Heart left ventricle (tissue), 16 donors: ENCODE data around the gene TRIM71. TPM values are rescaled to one million over a fixed set of nuclear protein-coding genes. Genes with fewer than 3 reads are reported as not detected.

Experiments used
- ATAC-seq, 4 donors: fragments of 200-7000 bp; cut with Tn5 transposase; one replicate each; pipeline ENCODE4 v1.9.1; 2020 to 2022; ENCODE audit warnings: moderate library complexity in 4 of 4, mild to moderate bottlenecking in 3 of 4, moderate number of reproducible peaks in 1 of 4
- DNase-seq, 5 donors: peaks; one replicate each; pipeline ENCODE4 v3.0.0-alpha.2; 2020
- H3K27ac ChIP-seq, 12 donors: fragments of 200-600 bp; sonication (generic) in 4 of 12; one replicate each; pipeline versions ENCODE4 v1.5.0 to v1.8.0; 2016 to 2022; ENCODE audit warnings: mild to moderate bottlenecking in 2 of 12
- H3K27me3 ChIP-seq, 9 donors: fragments of 200-600 bp; sonication (generic) in 2 of 9; one replicate each; pipeline versions ENCODE4 v1.5.1 to v1.8.0; 2016 to 2022; ENCODE audit warnings: mild to moderate bottlenecking in 3 of 9
- H3K36me3 ChIP-seq, 9 donors: fragments of 200-600 bp; sonication (generic) in 2 of 9; one replicate each; pipeline versions ENCODE4 v1.5.0 to v1.8.0; 2018 to 2022; ENCODE audit warnings: mild to moderate bottlenecking in 2 of 9
- H3K4me1 ChIP-seq, 12 donors: fragments of 200-600 bp; sonication (generic) in 4 of 12; one replicate each; pipeline versions ENCODE4 v1.5.0 to v1.8.0; 2016 to 2022; ENCODE audit warnings: mild to moderate bottlenecking in 3 of 12
- H3K4me3 ChIP-seq, 12 donors: fragments of 200-600 bp; sonication (generic) in 4 of 12; one replicate each; pipeline versions ENCODE4 v1.5.0 to v1.8.0; 2017 to 2022; ENCODE audit warnings: mild to moderate bottlenecking in 9 of 12, moderate library complexity in 4 of 12
- H3K9me3 ChIP-seq, 12 donors: fragments of 200-600 bp; sonication (generic) in 4 of 12; one replicate each; pipeline versions ENCODE4 v1.5.0 to v1.8.0; 2016 to 2022; ENCODE audit warnings: mild to moderate bottlenecking in 1 of 12
- POLR2A ChIP-seq, 2 donors: fragments of 450-650 bp; IDR thresholded peaks; one replicate each; pipeline ENCODE4 v1.6.1; 2017; ENCODE audit warnings: antibody characterized with exemption in 2 of 2, mild to moderate bottlenecking in 2 of 2, moderate library complexity in 2 of 2
- WGBS, 4 donors: extraction: QIAGEN DNeasy Blood & Tissue Kit in 2 of 4; methylation state at CpG; one replicate each; pipeline versions ENCODE4 v1.1.5 to v1.1.7; 2013 to 2018; 5-methylcytosine and 5-hydroxymethylcytosine counted together
- intact Hi-C, 10 donors: fragments of 100-400 bp; cut with DNase I; formaldehyde crosslinking; loops; one replicate each; pipeline versions ENCODE4 v1.11.1 to v1.14.2; 2022
- polyA plus RNA-seq, 2 donors: library from polyadenylated mRNA; stranded (reverse); fragments of 200-250 nt; gene quantifications; one replicate each; pipeline ENCODE4 v1.2.3, GENCODE V29; 2013
- total RNA-seq, 9 donors: library from RNA; depleted of rRNA in 2 of 9; stranded (reverse); fragments of >200 nt in 2 of 9; fragmentation: NEBNext Ultra II Directional in 3 of 9; extraction: Animal tissue kit (Norgen Biotek cat#: 25700) in 3 of 9; gene quantifications; one replicate each; pipeline versions ENCODE4 v1.1.0 to v1.2.4, GENCODE V29; 2016 to 2023
- TF ChIP-seq, protein P1 (sequence below), 12 donors: fragments of 200-600 bp; sonication (generic) in 4 of 12; IDR thresholded peaks; one replicate each; pipeline versions ENCODE4 v1.5.0 to v1.8.0; 2018 to 2022; ENCODE audit warnings: antibody characterized with exemption in 12 of 12, mild to moderate bottlenecking in 5 of 12
- donor health status: ischemic (EF 13 %, LVEDD 7.1; RV severe dilation, severe dysfunction).
- donor health status: healthy with polysubstance abuse.
- donor health status: DM: no; HTN: yes; CAD: no.
- donor health status: DM: no; HTN: no; CAD: no.
- donor health status: ischemic (EF 25% LVEDD 6.9; RV normal size, moderate dysfunction).
- donor health status: ischemic (EF 25% LVEDD 5.7; RV mildly dilated, moderate dysfunction).
- donor health status: healthy.
- donor health status: DM: yes; HTN: yes; CAD: no.
- donor health status: ischemic (EF 35%, LVEDD 5.7; RV mildly dilated, moderate dysfunction).
- donor health status: nonischemic (EF 11% LVEDD 7.7; RV severe dilation, severe dysfunction).
- donor health status: DM: yes; HTN: yes; CAD: no.
- donor health status: PGD.
- donor health status: ischemic (EF 29% LVEDD 5.4; RV normal size, mild dysfunction).
- donor health status: nonischemic (EF 23%, LVEDD 6.1; RV moderate dilation, normal function).

Gene TRIM71
- total and polyA plus RNA-seq, 11 donors, result 0.05 TPM; not detected in 9

DNA sequence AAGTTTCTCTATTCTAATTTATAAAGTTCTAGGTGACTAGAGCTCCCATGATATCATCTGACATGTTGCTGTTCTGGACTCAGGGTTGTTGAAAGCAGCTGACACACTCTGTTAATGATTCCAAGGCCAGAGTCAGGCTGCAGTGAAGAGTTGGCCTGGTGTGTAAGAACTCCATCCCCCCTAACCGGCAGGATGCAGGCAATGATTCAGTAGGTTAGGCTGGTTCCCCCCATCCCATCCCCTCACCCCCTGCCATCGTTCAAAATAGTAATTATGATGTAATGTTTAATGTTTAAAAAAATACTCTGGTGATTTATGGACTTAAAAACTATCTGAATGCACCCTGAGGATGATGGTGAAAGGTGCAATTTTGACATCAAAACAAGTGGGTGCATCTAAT is 4.6 kb upstream of the TRIM71 start:
- H3K9me3 ChIP-seq, result no peaks in the 10 kb centered on the region
- H3K4me1 ChIP-seq, result peaks cover 0 to 28% (median 7%) of the 10 kb centered on the region in 12 donors
- peaks cover 10 to 28% (median 16%) of the 10 kb centered on the region in 9 donors for H3K27me3 ChIP-seq
- ATAC-seq (peak in 1 of 4 donors; percentile 30), DNase-seq (no peak)
- no peaks in the 10 kb centered on the region for H3K36me3 ChIP-seq
- H3K27ac ChIP-seq, result no peak overlapping the region
- TF ChIP-seq, protein P1, sequence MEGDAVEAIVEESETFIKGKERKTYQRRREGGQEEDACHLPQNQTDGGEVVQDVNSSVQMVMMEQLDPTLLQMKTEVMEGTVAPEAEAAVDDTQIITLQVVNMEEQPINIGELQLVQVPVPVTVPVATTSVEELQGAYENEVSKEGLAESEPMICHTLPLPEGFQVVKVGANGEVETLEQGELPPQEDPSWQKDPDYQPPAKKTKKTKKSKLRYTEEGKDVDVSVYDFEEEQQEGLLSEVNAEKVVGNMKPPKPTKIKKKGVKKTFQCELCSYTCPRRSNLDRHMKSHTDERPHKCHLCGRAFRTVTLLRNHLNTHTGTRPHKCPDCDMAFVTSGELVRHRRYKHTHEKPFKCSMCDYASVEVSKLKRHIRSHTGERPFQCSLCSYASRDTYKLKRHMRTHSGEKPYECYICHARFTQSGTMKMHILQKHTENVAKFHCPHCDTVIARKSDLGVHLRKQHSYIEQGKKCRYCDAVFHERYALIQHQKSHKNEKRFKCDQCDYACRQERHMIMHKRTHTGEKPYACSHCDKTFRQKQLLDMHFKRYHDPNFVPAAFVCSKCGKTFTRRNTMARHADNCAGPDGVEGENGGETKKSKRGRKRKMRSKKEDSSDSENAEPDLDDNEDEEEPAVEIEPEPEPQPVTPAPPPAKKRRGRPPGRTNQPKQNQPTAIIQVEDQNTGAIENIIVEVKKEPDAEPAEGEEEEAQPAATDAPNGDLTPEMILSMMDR (IDR thresholded peaks at IDR 0.05), result no peak
- TF ChIP-seq POLR2A (IDR thresholded peaks at IDR 0.05), result no peak
- intact Hi-C loops, result no loop called here
- 10 to 24% (median 23%) methylated on average over 2 of the region's 2 CpGs for WGBS, 4 donors
- no peak overlapping the region for H3K4me3 ChIP-seq

DNA sequence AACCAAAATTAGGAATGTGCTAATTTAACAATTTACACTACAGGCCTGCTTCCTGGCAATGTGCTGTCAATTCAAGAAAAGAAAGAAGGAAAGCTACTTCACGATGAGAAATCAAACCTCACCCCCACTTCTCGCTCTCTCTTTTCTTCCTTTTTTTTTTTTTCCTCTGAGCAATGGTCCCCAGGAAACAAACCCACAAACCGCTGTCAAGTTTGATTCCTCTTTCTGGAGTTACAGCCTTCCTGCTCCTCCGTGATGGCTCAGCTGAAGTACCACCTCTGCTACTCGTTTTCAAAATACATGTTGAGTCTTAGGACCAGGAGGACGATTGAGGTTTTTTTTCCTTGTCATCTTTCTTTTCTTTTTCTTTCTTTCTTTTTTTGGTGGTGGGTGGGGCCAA is 3.4 kb upstream of the TRIM71 start:
- intact Hi-C loops, result no loop called here
- H3K4me3 ChIP-seq, result no peak overlapping the region
- peaks cover 20 to 40% (median 28%) of the 10 kb centered on the region in 9 donors for H3K27me3 ChIP-seq
- H3K27ac ChIP-seq, result no peak overlapping the region
- TF ChIP-seq POLR2A (IDR thresholded peaks at IDR 0.05), result no peak
- TF ChIP-seq, protein P1 (IDR thresholded peaks at IDR 0.05), result no peak
- H3K36me3 ChIP-seq, result no peaks in the 10 kb centered on the region
- ATAC-seq (no peak), DNase-seq (no peak)
- 67 to 80% (median 74%) methylated on average over 6 of the region's 6 CpGs for WGBS, 4 donors
- no peaks in the 10 kb centered on the region for H3K9me3 ChIP-seq
- peaks cover 0 to 35% (median 7%) of the 10 kb centered on the region in 12 donors for H3K4me1 ChIP-seq

DNA sequence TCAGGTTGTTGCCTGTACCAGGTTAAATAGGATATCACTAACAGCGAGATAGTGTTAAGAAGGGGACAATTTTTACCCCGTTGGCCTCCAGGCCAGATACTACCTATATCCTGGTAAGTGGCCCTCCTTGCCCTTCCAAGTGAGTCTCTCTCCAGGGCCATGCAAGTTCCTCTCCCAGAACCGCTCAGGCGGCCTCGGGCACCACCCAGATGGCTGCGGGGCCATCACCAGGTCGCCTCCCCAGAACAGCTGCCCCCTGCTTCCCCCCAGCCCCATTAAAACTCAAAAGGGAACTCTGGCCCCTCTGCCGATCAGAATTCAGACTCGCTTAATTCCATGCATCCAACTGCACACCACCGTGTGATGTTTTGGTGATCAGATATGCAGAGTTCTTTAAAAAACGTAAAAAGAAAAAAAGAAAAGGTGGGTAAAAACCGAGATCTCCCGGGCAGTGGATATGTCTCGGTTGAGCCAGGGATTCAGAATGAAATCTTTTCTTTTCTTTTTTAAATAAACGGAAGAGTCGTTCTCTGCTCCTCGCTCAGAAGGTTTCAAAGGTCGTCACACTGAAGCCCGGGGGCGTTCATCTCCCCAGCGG is 1.9 kb upstream of the TRIM71 start:
- H3K4me3 ChIP-seq, result peak overlapping the region in 9 of 12 donors; percentile 38 to 63 (median 49)
- no peak for ATAC-seq
- WGBS, 4 donors, result 26 to 36% (median 29%) methylated on average over 21 of the region's 21 CpGs
- peaks cover 33 to 56% (median 38%) of the 10 kb centered on the region in 9 donors for H3K27me3 ChIP-seq
- no peak for DNase-seq
- peaks cover 0 to 35% (median 7%) of the 10 kb centered on the region in 12 donors for H3K4me1 ChIP-seq
- H3K36me3 ChIP-seq, result no peaks in the 10 kb centered on the region
- H3K9me3 ChIP-seq, result no peaks in the 10 kb centered on the region
- intact Hi-C loops, result no loop called here
- no peak overlapping the region for H3K27ac ChIP-seq
- TF ChIP-seq, protein P1 (IDR thresholded peaks at IDR 0.05), result no peak
- no peak for TF ChIP-seq POLR2A (IDR thresholded peaks at IDR 0.05)

DNA sequence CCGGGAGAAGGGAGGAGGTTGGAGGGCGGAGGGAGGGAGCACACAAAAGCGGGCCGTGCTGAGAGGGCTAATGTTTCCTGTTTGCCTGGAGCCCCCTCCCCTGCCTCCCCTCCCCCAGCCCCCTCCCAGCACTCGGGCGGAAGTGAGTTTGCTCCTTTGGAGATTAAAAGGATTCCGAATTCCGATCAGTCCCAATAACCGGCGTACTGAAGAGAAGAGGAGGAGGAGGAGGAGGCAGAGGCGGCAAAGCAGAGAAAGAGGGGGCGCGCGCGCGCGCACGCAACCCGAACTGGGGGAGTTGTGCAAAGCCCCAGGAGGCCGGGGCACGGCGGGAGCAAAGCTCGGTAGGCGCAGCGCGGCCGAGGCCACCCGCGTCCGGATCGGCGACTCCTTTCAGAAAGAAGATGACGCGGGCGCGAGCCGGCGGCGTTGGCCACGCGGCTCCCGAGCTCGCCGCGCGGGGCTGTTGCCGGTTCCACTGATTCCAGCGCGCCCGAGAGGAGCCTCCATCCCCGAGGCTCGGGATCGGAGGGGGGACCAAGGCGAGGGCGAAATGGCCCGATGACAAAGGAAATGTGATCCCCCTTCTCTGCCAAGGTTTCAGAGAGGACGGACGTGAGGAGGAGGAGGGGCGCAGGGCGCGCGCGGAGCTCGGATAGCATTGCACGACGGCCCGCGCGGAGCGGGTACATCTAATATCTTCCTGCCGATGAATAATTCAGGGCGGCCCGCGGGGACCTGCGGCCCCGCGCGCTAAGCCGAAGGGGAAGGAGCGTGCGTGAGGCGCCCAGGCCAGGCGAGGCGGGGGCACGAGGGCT is 1.1 kb upstream of the TRIM71 start:
- H3K27ac ChIP-seq, result no peak overlapping the region
- no peak for DNase-seq
- H3K4me3 ChIP-seq, result peak overlapping the region; percentile 10 to 63 (median 46)
- ATAC-seq, result no peak
- H3K27me3 ChIP-seq, result peaks cover 33 to 63% (median 43%) of the 10 kb centered on the region in 9 donors
- WGBS, 4 donors, result 1 to 2% (median 1%) methylated on average over 43 to 85 of the region's 85 CpGs
- TF ChIP-seq POLR2A (IDR thresholded peaks at IDR 0.05), result no peak
- TF ChIP-seq, protein P1 (IDR thresholded peaks at IDR 0.05), result no peak
- peaks cover 0 to 35% (median 7%) of the 10 kb centered on the region in 12 donors for H3K4me1 ChIP-seq
- H3K36me3 ChIP-seq, result no peaks in the 10 kb centered on the region
- H3K9me3 ChIP-seq, result no peaks in the 10 kb centered on the region
- intact Hi-C loops, result no loop called here
